ENCODE measurements around the gene IFNAR1. TPM values are rescaled to one million over a fixed set of nuclear protein-coding genes. Genes with fewer than 3 reads are reported as not detected.

The IFNAR1 gene
- total and polyA plus RNA-seq, 2 of the 8 experiments (the other 6 are each of a cell fraction or from before 2014, with no cell fraction given): 3.1 to 17.1 TPM

GRCh38 chr21:33359446-33359845 lies 34.7 kb downstream of the IFNAR1 start (continued):
- TF ChIP-seq ATF2 (IDR thresholded peaks at IDR 0.05; ENCODE audit: low read length): no peak
- TF ChIP-seq TAF7 (optimal IDR thresholded peaks at IDR 0.05; ENCODE audit: borderline replicate concordance, low read depth, low read length): no peak
- no peak for TF ChIP-seq EGR1 (IDR thresholded peaks at IDR 0.05; ENCODE audit: borderline replicate concordance, low read depth, low read length)
- no peak for TF ChIP-seq SP4 (IDR thresholded peaks at IDR 0.05; ENCODE audit: low read length)
- TF ChIP-seq SIN3A (conservative IDR thresholded peaks at IDR 0.05 in 1 of 2, IDR thresholded peaks at IDR 0.05 in 1 of 2; ENCODE audit: low read depth in 1 of 2, low read length in 2 of 2): no peak
- no peak for TF ChIP-seq POLR2A (IDR thresholded peaks at IDR 0.05; ENCODE audit: control extremely low read depth in 1 of 2, low read depth in 2 of 2, low read length in 2 of 2)
- no peak for TF ChIP-seq BACH1 (IDR thresholded peaks at IDR 0.05; ENCODE audit: low read length)
